Measurements from ENCODE around the gene MEI1.

GRCh38 chr22:41681616-41682015 is 17.7 kb upstream of the MEI1 start:
- TF ChIP-seq CTCF (IDR thresholded peaks at IDR 0.05; ENCODE audit: poor library complexity) (no peak), EZH2phosphoT487 (IDR thresholded peaks at IDR 0.05; ENCODE audit: low read depth, severe bottlenecking, unreplicated experiment) (no peak)
